Pancreas (tissue), 10 donors: ENCODE measurements around the gene RAB35. TPM values are rescaled to one million over a fixed set of nuclear protein-coding genes. Genes with fewer than 3 reads are reported as not detected.
A peak's percentile ranks its signal among the peaks of the same experiment; 100 is the strongest.

Experiments
- ATAC-seq, 4 donors: fragments of 200-7000 bp; cut with Tn5 transposase; one replicate each; pipeline versions ENCODE4 v1.8.0 to v1.9.1; 2020; ENCODE audit warnings: mild to moderate bottlenecking in 4 of 4, moderate library complexity in 4 of 4
- DNase-seq, 6 donors: peaks; one replicate each; pipeline ENCODE4 v3.0.0-alpha.2; 2020
- FAIRE-seq: peaks from 2 replicates; lab custom pipeline; 2012; peaks lifted over from hg19 to GRCh38; lab: Jason Lieb, UNC
- H3K27ac ChIP-seq, 4 donors: fragments of 200-600 bp; sonication (generic); 1 replicate in 3 of 4; 2 replicates in 1 of 4; pipeline versions ENCODE4 v1.5.0 to v1.8.0; 2020
- H3K27me3 ChIP-seq, 4 donors: fragments of 200-600 bp; one replicate each; pipeline ENCODE4 v1.8.0; 2021
- H3K36me3 ChIP-seq, 3 donors: fragments of 200-600 bp; sonication (generic) in 1 of 3; one replicate each; pipeline versions ENCODE4 v1.5.0 to v1.8.0; 2020 to 2021
- H3K4me1 ChIP-seq, 3 donors: fragments of 200-600 bp; one replicate each; pipeline ENCODE4 v1.8.0; 2021
- H3K4me3 ChIP-seq, 4 donors: fragments of 200-600 bp; sonication (generic) in 2 of 4; one replicate each; pipeline versions ENCODE4 v1.5.0 to v1.8.0; 2020 to 2021
- H3K9me3 ChIP-seq, 4 donors: fragments of 200-600 bp; one replicate each; pipeline ENCODE4 v1.8.0; 2021
- WGBS, 2 donors: extraction: QIAGEN DNeasy Blood & Tissue Kit; methylation state at CpG; one replicate each; pipeline ENCODE4 v1.1.7; 2013; 5-methylcytosine and 5-hydroxymethylcytosine counted together
- intact Hi-C, 3 donors: fragments of 100-400 bp; cut with DNase I; formaldehyde crosslinking; loops; one replicate each; pipeline versions ENCODE4 v1.11.1 to v1.14.2; 2022
- polyA plus RNA-seq, 2 donors: library from polyadenylated mRNA; stranded (reverse); fragments of 200-250 nt; gene quantifications; one replicate each; pipeline ENCODE4 v1.2.3, GENCODE V29; 2013
- total RNA-seq, 6 donors: library from RNA; stranded (reverse); fragmentation: NEBNext Ultra II Directional in 4 of 6; extraction: Animal tissue kit (Norgen Biotek cat#: 25700) in 4 of 6; gene quantifications; one replicate each; pipeline versions ENCODE4 v1.2.1 to v1.2.4, GENCODE V29; 2021 to 2023
- TF ChIP-seq, protein P1 (sequence below), 4 donors: fragments of 200-600 bp; sonication (generic) in 3 of 4; IDR thresholded peaks; one replicate each; pipeline versions ENCODE4 v1.5.0 to v1.8.0; 2021; ENCODE audit warnings: antibody characterized with exemption in 4 of 4
- donor health status: healthy with polysubstance abuse.
- donor health status: DM: no; HTN: no; CAD: no; lungs with moderate emphysema.
- donor health status: DM: no; HTN: no; CAD: no.
- donor health status: control.
- donor health status: control.
- donor health status: Bipolar disorder and iron deficiency.
- donor health status: DM: yes; HTN: yes; CAD: no.
- donor health status: DM: no; HTN: no; CAD: no.
- donor health status: DM: no; HTN: no; CAD: no.
- donor health status: DM: yes; HTN: yes; CAD: no.

The RAB35 gene
- total and polyA plus RNA-seq, 8 donors = 10.7 to 23.0 (median 14.5) TPM

DNA sequence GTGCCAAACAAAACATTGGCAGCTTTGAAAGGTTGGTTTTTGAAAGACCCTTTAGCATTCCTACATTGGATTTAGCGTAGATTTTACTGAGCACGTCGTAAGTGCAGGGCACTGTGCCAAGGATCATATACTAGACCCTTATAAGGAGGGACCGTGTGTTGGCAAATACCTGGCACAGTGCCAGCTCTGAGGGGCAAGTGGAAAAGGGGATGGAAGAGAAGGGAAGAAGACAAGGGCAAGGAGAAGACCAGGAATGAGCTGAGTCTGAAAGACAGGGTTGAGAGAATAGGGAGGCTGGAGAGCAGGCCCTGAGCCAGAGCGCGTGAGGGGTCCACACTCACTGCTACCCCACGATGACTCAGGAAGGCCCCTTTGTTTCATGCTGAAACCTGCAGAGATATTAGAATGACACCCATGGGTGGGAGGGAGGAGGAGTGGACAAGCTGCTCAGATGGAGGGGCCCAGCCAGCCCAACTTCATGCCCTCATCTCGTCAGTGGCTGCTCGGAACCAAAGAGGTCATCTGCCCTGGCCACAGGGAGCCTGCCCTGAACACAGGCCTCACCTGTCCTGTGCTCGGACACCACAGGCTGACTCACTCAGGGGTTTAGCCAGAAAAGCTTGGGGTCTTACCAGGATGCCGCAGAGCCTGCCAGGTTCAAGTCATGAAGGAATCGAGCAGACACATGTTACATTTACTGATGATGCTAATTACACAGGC is 25.0 kb downstream of the RAB35 start:
- Histone ChIP-seq H3K27ac (no peak overlapping the region), H3K36me3 (peaks cover 0 to 6% (median 0%) of the 10 kb centered on the region in 3 donors), H3K4me1 (peaks cover 0 to 7% (median 0%) of the 10 kb centered on the region in 3 donors), H3K4me3 (no peak overlapping the region), H3K9me3 (no peaks in the 10 kb centered on the region), H3K27me3 (no peaks in the 10 kb centered on the region)
- TF ChIP-seq, protein P1, sequence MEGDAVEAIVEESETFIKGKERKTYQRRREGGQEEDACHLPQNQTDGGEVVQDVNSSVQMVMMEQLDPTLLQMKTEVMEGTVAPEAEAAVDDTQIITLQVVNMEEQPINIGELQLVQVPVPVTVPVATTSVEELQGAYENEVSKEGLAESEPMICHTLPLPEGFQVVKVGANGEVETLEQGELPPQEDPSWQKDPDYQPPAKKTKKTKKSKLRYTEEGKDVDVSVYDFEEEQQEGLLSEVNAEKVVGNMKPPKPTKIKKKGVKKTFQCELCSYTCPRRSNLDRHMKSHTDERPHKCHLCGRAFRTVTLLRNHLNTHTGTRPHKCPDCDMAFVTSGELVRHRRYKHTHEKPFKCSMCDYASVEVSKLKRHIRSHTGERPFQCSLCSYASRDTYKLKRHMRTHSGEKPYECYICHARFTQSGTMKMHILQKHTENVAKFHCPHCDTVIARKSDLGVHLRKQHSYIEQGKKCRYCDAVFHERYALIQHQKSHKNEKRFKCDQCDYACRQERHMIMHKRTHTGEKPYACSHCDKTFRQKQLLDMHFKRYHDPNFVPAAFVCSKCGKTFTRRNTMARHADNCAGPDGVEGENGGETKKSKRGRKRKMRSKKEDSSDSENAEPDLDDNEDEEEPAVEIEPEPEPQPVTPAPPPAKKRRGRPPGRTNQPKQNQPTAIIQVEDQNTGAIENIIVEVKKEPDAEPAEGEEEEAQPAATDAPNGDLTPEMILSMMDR (IDR thresholded peaks at IDR 0.05) = no peak
- DNase-seq = peak in 2 of 6 donors; percentile 55 to 73
- 86 to 87% methylated on average over 12 of the region's 12 CpGs for WGBS, 2 donors
- FAIRE-seq = no peak
- ATAC-seq = no peak
- intact Hi-C loops = no loop called here

DNA sequence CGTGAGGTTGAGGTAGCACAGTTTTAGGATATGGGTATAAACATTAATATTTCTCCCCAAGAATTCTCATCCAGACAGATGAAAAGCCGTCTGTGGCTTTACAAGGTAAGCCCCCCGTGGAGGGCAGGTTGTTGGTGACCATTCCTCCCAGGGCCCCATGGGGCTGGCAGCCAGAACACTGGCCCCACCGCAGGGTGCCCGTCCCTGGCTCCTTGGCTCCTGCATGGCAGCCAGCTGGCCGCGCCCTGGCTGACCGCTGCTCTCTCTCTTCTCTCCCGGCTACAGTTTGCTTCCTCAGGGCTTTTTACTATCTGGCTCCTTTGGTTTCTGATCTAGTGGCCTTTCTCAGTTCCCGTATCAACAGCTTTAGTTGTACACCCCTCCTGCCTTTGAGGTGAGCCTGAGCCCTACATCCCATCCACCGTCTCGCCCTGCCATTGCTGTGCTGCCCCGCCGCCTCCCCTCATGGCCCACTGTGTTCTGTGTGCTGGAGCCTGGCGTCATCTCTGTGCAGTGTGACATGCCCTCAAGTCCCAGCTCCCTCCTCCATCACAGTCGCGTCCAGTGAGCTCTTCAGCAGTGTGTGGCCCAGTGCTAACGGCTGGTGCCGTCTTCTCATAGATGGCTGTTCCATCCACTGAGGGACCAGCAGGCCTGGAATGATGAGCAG is 25.8 kb downstream of the RAB35 start:
- Histone ChIP-seq H3K27me3 (no peaks in the 10 kb centered on the region), H3K36me3 (no peaks in the 10 kb centered on the region), H3K27ac (no peak overlapping the region), H3K4me3 (no peak overlapping the region), H3K4me1 (peaks cover 0 to 10% (median 0%) of the 10 kb centered on the region in 3 donors), H3K9me3 (no peaks in the 10 kb centered on the region)
- intact Hi-C loops = no loop called here
- ATAC-seq (no peak), DNase-seq (peak in 1 of 6 donors; percentile 37), FAIRE-seq (no peak)
- TF ChIP-seq, protein P1 (IDR thresholded peaks at IDR 0.05) = no peak
- WGBS, 2 donors = 91 to 93% methylated on average over 19 of the region's 19 CpGs

DNA sequence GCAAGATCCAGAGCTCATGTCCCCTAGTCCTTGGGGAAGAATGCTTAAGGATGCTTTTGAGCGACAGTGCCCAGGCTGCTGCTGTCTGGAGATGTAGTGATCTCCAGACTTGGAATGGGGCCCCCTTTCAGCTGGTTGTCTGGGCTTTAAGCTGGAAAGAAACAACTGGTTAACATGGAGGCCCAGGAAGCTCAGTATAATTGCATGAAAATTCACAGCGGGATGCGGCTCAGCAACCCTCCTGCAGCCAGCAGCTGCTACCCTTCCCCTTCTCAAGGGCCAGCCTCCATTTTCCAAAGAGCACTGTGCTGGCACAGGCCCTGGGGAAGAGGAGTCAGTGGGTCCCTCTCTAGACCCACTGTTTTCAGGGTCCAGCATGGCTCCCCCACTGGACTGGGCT is 26.3 kb downstream of the RAB35 start:
- H3K4me3 ChIP-seq = no peak overlapping the region
- ATAC-seq (no peak), DNase-seq (peak in 1 of 6 donors; percentile 27), FAIRE-seq (no peak)
- intact Hi-C loops = no loop called here
- H3K36me3 ChIP-seq = no peaks in the 10 kb centered on the region
- WGBS, 2 donors = 92 to 94% methylated on average over 3 of the region's 3 CpGs
- TF ChIP-seq, protein P1 (IDR thresholded peaks at IDR 0.05) = no peak
- H3K9me3 ChIP-seq = no peaks in the 10 kb centered on the region
- peaks cover 0 to 10% (median 0%) of the 10 kb centered on the region in 3 donors for H3K4me1 ChIP-seq
- no peak overlapping the region for H3K27ac ChIP-seq
- H3K27me3 ChIP-seq = no peaks in the 10 kb centered on the region

DNA sequence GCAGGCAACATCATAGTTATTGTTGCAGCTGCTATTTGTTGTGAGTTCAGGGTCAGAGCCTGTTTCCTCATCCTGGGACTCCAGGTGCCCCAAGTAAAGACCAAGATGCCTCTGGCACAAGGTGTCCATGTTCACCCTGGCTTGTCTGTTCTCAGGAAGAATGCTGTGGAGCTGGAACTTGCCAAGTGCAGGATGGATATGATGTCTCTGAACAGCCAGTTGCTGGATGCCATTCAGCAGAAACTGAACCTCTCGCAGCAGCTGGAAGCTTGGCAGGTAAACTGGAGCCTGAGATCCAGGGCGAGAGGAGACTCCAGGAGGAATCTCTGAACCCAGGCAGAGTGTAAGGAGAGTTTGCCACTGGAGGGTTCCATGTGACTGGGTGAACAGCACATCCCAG is 26.8 kb downstream of the RAB35 start:
- peak in 1 of 6 donors; percentile 5 for DNase-seq
- no peak overlapping the region for H3K4me3 ChIP-seq
- H3K36me3 ChIP-seq = no peaks in the 10 kb centered on the region
- no peaks in the 10 kb centered on the region for H3K27me3 ChIP-seq
- no peaks in the 10 kb centered on the region for H3K9me3 ChIP-seq
- WGBS, 2 donors = 65 to 69% methylated on average over 2 of the region's 2 CpGs
- intact Hi-C loops = no loop called here
- peaks cover 0 to 10% (median 0%) of the 10 kb centered on the region in 3 donors for H3K4me1 ChIP-seq
- FAIRE-seq = no peak
- no peak for ATAC-seq
- no peak overlapping the region for H3K27ac ChIP-seq
- TF ChIP-seq, protein P1 (IDR thresholded peaks at IDR 0.05) = no peak
